Colon (tissue), 2 donors: ENCODE results near the gene DYNC2H1.
"Not testable (repeated sequence)": the region's sequence is repeated elsewhere in the genome, so short reads cannot be mapped to it uniquely, and the experiment has no call there.

Experiments
- FAIRE-seq: peaks from 2 replicates; lab custom pipeline; 2012; peaks lifted over from hg19 to GRCh38; lab: Jason Lieb, UNC
- donor health status: control.
- donor health status: control.

Gene DYNC2H1

GRCh38 chr11:103108933-103109817 lies at the start of gene DYNC2H1:
Gene DYNC2H1, plus strand, starts transcription at chr11:103109426. Its CDS starts 149 bp downstream, at chr11:103109575.
- no peak for FAIRE-seq

GRCh38 chr11:103061656-103062055 lies 47.6 kb upstream of the DYNC2H1 start:
- FAIRE-seq, result no peak

DNA sequence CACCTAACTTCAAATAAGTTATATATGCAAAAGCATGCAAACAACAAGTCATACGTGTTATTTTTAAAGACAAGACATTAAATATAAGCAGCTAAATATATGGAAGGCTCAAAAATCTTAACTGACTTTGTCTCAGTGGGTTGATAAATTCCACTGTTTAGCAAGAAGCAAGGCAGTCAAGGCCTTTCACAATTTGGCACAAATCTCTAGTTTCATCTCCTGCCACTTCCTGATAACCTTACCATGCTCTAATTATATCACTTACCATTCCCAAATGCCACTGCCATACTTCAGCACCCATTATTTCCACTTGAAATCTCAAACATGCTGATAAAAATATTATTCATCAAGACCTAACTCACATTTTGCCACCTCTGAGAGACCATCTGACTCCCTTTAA lies 42.1 kb upstream of the DYNC2H1 start:
- FAIRE-seq, result no peak

DNA sequence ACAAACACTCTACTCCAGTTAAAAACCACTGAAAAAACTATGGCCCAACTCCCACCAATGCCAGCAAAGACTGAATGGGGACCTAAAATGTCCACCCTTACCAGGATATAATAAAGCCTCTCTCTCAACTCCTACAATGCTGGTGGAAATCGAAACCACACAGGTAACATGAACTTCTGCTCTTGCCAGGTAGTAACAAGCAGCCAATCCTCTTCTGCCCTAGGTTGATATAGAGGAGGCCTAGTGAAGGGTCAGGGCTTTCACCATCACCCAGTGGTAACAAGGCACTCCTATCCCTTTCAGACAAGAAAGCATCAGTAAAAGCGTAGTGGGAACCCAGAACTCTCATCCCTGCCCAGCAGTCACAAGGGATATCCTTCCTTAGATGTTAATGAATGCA lies 39.9 kb upstream of the DYNC2H1 start:
- FAIRE-seq, result no peak

DNA sequence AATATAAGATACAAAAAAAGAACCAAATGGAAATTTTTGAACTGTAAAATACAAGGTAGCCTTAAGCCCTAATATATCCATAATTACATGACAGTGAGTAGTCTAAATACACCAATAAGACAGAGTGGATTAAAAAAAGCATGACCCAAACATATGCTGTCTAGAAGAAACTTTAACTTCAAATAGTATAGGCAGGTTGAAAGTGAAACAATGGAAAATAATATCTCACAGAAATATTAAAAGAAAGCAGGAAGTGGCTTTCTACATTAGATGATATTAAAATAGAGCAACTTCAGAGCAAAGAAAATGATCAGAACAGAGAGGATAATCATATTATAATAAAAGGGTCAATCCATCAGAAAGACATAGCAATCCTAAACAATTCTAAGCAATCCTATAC lies 39.1 kb upstream of the DYNC2H1 start:
- no peak for FAIRE-seq

DNA sequence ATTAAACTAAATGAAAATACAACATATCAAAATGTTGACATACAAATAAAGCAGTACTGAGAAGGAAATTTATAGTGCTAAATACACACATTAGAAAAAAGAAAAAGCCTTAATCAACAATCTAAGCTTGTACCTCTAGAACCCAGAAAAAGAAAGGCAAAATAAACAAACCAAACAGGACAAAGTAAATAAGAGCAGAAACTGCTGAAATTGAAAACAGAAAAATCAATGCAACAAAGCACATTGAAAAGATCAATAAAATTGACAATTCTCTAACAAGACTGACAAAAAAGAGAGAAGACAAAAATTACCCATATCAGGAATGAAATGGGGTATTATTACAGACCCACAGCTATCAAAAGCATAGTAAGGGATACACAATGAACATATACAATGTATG lies 38.2 kb upstream of the DYNC2H1 start:
- no peak for FAIRE-seq

DNA sequence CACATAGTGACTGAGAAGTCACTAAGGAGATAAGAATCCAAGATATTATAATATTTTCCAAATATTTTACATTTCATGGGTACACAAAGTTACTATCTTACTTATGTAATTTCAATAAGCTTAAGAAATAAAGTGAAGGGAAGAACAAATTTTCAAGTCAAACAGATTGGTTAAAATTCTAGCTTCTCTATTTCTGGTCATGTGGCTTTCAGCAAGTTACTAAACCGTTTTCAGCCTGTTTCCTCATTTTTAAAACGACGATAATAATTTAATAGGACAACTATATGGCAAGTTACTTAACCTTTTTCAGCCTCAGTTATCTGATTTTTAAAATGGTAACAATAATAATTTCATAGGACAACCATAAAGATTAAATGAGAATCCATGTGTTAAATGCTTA lies 32.9 kb upstream of the DYNC2H1 start:
- FAIRE-seq, result no peak

DNA sequence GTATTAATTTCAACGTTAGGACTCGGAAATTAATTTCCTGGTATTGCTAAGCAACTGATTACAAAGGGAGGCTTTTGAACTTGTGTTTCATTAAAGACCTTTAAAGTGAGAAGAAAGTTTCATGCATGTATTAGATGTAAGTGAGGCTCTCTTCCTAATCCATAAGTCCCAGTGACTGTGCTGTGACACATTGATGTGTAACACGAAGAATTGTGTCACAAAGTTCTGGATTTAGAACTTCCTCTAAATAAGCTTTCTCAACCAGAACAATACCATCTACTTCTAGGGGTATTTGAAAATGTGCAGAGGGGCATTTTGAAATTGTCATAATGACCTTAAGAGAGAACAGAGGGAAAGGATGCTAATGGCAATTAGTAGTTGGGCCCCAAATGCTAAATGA lies 31.7 kb upstream of the DYNC2H1 start:
- FAIRE-seq, result no peak

GRCh38 chr11:103078710-103079109 lies 30.5 kb upstream of the DYNC2H1 start:
- FAIRE-seq, result no peak

DNA sequence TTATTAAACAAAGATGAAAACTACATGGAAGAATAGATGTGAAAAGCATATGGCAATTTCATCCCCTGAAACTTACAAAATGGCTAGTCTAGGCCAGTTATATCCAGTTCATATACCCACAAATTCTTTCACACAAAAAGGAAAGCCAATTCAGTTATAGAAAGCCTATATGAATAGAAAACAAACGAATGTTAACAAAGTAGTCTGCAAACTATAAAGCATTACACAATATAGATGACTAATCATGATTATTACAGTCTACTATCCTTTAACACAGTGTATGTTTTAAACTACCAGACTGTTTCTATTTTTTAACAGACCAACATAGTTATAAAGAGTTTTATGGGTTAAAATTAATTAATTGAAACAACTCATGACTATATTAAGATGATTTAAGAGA lies 29.4 kb upstream of the DYNC2H1 start:
- no peak for FAIRE-seq

- no peak for FAIRE-seq
Measured at GRCh38 chr11:103085758-103086365, 23.4 kb upstream of the DYNC2H1 start.

DNA sequence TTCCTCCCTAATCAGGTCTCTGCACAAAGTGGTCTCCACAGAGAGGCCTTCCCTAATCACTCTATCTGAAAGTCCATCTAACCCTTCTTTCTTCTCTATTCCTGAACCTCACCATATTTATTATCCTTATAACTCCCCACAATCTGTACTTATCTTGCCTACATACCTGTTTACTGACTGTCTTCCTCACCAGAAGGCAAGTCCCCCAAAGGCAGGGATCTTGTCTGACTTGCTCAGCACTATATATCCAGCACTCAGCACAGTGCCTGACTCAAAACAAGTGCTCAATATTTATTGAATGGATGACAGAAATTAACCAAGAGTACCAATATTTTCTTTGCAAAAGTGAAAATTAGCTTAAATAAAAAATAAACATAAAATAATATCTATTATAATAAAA lies 22.8 kb upstream of the DYNC2H1 start:
- no peak for FAIRE-seq

DNA sequence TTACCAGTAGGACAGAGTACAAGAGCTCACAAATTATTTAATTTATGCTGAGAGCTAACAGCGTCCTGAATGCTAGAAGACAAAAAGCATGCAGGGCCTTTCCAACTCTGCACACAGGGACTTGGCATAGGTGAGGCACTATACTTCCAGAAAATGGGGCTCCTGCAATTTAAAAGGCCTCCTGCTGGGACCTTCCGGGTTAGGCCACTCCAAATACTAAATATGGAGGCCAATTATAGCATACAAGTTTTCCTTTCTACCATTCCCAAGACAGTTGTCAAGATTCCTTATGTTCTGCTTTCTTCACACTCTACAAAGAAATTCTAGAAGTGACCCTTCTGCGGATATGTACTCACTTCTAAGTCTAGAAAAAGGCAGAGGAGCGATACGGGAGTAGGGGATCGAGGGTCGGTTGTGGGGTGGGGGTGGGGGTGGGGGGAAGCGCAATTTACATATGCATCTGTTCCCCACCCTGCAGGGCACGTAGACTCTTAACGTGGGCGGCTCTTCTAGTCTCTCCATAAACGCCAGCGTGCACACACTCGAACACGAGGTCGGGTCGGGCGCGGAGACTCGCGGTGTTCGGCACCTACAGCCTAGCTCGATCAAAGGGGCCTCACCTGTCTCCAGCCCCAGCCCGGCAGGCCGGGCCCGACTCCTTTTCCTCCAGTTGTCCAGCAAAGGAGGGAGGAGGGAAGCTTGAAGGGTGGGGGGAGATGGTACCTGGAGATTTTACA lies 18.0 kb upstream of the DYNC2H1 start:
- FAIRE-seq, result no peak

- no peak for FAIRE-seq
Measured at GRCh38 chr11:103091801-103092524, 17.3 kb upstream of the DYNC2H1 start, which contains the start of gene DCUN1D5. Gene DCUN1D5, minus strand, starts transcription at chr11:103092160. Its CDS starts 288 bp downstream, at chr11:103091872.

GRCh38 chr11:103097279-103097678 lies 11.9 kb upstream of the DYNC2H1 start:
- FAIRE-seq, result no peak

DNA sequence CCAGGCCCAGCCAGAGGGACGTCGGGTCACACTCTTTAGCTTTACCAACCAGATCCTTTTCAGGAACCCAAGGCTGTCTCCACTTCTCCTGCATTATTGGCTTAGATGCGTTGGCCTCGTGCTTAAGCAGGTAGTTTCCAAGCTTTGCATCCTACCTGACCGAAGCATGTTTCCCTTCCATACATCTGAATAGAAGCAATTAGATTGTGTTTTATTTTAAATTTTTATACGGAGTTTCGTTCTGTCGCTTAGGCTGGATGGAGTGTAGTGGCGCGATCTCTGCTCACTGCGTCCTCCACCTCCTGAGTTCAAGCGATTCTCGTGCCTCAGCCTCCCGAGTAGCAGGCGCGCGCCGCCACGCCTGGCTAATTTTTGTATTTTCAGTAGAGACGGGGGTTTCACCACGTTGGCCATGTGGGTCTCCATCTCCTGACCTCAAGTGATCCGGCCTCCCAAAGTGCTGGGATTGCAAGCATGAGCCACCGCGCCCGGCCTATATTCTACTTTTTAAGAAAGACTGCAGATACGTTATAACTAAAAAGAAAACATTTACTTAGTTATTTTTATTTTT lies 677 bp downstream of the DYNC2H1 start:
- FAIRE-seq, result no peak

DNA sequence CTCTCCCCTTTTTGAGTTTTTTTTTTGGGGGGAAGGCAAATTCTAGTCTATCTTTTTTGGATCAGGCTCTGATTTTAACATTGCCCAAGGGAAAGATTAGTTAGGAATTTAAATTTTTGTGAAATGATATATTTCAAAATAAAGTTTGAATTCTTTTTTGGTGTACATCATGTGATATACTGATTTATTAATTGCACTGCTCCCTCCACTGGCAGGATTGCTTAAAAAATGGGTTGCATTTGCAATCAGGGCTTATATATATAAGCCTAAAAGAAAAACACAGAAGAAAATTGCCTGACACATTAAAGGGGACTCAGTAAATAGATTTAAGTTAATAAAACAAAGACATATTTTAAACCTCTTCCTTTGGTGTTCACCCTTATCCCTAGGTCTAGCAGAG lies 1.2 kb downstream of the DYNC2H1 start:
- FAIRE-seq, result no peak

- no peak for FAIRE-seq
Measured at GRCh38 chr11:103111400-103111799, 2.2 kb downstream of the DYNC2H1 start.

GRCh38 chr11:103112364-103112763 lies 3.1 kb downstream of the DYNC2H1 start:
- FAIRE-seq, result no peak

DNA sequence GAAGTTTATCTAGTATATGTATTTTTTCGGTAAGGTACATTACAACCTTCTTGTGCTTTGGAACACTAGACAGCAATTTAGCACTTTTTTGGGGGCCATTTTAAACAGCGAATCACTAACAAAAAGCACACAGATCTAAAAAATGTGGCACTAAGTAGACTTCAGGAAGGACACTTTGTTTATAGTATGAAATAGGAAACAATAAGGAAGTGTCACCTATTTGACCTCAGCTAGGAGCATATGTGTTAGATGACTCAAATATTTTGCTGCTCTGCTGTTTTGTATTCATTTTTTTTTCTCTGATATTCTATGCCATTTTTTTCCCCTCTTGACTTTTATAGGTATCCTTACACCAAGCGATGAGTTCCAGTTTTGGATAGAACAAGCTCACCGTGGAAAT lies 5.6 kb downstream of the DYNC2H1 start:
- no peak for FAIRE-seq

DNA sequence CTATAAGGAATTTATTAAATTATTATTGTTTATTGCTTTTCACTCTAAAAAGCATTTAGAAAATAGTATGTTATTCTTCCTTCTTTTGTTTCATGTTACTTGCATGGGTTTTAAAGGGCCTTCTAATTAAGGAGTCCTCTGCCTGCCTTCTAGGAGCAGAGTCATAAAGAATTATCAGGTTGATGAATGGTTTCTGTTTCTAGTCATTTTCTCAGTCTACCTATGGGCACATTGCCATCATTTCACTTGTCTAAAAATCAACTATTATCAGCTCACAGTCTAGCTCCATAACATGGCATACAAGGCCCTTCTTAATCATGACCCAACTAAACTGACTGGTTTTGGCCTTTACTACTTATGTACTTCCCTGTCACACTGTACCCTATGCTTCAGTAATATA lies 16.2 kb downstream of the DYNC2H1 start:
- FAIRE-seq, result no peak

- not testable (repeated sequence) for FAIRE-seq
Measured at GRCh38 chr11:103141986-103142385, 32.8 kb downstream of the DYNC2H1 start.
